8988T (cell line): Measurements from ENCODE around the gene EIF5A2.
"Not testable (repeated sequence)": the region's sequence is repeated elsewhere in the genome, so short reads cannot be mapped to it uniquely, and the experiment has no call there.

ENCODE experiments used
- DNase-seq: peaks from one replicate; pipeline ENCODE4 v3.0.0; 2011

Gene EIF5A2

DNA sequence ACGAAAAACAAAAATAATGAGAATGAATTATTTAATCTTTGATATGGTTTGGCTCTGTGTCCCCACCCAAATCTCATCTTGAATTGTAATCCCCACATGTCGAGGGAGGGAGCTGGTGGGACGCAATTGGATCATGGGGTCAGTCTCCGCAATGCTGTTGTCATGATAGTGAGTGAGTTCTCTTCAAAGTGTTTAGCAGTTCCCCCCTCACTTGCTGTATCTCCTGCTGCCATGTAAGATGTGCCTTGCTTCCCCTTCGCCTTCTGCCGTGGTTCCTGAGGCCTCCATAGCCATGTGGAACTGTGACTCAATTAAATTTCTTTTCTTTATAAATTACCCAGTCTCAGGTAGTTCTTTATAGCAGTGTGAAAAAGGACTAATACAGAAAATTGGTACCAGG lies 12.1 kb downstream of the EIF5A2 start:
- DNase-seq = not testable (repeated sequence)

DNA sequence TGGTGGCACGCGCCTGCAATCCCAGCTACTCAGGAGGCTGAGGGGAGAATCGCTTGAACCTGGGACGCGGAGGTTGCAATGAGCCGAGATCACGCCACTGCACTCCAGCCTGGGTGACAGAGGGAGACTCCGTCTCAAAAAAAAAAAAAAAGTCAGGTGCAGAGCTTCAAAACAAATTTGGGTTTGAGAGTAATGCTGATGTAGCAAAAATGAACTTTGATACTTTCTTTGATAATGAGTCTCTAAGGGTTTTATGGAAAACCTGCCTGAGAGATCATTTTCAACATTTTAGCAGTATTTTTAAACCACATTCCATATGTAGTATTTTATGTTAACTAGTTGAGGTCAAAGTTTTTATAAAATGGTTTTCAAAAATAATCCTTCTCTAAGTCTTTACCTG lies 14.5 kb downstream of the EIF5A2 start:
- no peak for DNase-seq

- no peak for DNase-seq
Observed at GRCh38 chr3:170889630-170890029, 18.8 kb downstream of the EIF5A2 start.

GRCh38 chr3:170889132-170889531 lies 19.3 kb downstream of the EIF5A2 start:
- DNase-seq = no peak

GRCh38 chr3:170884109-170884930 lies 24.1 kb downstream of the EIF5A2 start:
- DNase-seq = not testable (repeated sequence)

GRCh38 chr3:170878688-170879087 lies 29.7 kb downstream of the EIF5A2 start:
- not testable (repeated sequence) for DNase-seq

- DNase-seq = not testable (repeated sequence)
Observed at GRCh38 chr3:170877311-170877710, 31.1 kb downstream of the EIF5A2 start.

DNA sequence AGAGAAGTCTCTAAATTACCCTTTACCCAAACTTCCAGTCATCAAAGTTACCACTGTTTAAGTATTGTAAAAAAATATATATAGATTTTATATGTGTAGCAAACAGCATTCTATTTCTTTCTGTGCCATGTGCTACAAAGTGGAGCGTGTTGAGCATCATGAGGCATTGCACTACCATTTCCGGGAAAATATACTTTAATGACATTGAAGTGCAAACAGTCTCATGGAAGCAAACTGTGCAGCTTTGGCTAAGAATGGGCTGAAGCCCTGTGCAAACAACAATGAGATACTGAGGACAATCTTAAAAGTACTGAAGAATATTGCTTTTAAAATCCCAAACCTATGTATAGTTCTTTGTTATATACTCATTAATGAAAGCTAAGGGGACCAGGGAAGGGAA lies 31.9 kb downstream of the EIF5A2 start:
- DNase-seq = no peak

DNA sequence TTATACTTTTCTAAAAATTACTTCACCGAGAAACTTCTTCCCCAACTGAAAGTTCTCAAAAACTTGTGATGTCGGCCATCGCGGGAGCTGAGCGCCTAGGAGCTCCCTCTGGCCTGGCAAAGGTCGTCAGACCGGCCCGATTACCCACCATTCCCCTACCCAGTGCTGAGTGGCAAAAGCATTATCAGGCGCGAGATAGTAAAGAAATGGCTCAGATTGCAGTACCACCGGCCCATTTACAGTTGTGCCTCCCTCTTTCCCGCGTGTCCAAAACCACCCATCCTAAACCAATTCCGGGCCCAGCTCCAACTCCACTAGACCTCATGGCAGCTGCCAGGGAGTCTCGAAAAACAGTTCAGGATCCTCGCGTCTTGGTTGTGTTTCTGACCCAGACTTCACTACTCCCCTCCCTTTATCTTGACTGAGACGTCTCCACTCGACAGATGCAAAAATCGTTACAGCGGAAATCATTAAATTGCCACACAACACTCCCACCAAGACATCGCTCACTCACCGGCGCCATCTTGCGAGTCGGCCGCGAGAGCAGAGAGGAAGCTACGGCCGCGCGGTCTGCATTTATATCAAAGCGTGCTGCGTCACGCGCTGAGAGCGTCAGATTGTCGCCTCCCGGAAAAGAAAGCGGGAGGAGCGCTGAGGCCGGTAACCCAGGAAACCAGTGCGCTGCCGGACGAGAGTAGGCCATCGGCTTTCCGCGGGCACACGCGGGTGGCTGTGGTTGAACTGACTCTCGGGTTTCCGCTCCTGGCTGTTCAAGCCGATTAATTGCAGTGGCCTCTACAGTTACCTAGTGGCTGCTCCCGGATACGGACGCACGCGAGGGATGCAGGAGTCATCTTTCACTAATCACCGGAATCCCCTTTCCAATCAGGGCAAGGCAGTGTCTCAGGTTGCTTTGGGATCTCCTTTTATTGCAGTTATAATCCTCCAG lies 38.5 kb downstream of the EIF5A2 start, which contains the start of gene RPL22L1:
RPL22L1 (minus strand) TSS at position 551 of the 949 bp plus-strand sequence; CDS start at position 523, 28 bp downstream.
- peak; percentile 64 for DNase-seq

DNA sequence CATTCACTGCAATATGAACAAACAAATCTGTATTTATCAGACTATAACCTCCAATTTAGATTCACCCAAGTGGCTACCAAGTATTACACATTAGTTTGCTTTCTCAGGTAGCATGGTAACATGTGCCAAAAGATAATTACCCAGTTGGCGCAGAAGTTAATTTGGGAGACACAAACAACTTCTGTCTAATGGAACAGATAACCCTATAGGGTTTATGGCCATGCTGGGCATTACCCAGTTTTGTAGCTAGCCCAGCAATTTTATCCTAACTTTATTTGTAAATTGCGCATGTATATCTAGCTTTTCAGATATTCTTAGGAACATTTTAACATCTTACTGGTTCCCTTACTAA lies 39.2 kb downstream of the EIF5A2 start:
- no peak for DNase-seq

DNA sequence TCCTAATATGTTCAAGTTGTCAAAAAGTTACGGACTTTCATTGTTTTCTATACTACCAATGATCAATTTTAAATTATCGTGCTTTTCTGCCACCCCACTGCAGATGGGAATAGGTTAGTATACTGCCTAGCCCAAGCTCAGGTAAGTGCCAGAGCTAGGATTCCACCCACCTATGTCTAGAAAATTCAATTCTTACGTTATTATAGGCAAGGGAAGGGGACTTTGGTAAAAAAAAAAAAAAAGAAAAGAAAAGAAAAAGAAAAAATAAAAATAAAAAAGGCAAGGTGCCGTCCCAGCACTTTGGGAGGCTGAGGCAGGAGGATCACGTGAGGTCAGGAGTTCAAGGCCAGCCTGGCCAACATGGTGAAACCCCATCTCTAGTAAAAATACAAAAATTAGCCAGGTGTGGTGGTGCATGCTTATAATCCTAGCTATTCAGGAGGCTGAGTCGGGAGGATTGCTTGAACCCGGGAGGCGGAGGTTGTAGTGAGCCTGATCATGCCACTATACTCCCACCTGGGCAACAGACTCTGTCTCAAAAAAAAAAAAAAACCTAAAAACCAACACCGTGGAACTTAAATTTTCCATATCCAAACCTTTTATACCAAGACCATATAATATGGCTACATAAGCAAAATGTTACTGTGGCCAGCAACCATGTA lies 39.7 kb downstream of the EIF5A2 start:
- DNase-seq = no peak

GRCh38 chr3:170867143-170867937 lies 41.1 kb downstream of the EIF5A2 start:
- DNase-seq = no peak

DNA sequence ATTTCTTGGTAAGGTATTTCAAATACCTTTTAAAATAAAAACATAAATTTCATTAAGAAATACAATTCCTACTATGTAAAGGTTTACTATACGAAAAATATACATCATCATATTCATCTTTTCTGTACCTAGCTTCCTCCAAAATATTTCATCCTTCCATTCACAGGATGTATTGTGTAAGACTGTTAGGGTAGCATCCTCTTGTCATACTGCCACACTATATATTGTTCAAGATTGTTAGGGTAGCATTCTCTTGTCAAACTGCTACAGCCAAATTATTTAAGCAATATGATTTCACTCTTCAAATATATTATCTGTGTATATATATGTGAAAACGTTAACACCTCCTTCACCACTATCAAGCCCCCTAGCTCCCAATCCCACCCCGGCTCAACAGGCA lies 41.9 kb downstream of the EIF5A2 start:
- DNase-seq = no peak

DNA sequence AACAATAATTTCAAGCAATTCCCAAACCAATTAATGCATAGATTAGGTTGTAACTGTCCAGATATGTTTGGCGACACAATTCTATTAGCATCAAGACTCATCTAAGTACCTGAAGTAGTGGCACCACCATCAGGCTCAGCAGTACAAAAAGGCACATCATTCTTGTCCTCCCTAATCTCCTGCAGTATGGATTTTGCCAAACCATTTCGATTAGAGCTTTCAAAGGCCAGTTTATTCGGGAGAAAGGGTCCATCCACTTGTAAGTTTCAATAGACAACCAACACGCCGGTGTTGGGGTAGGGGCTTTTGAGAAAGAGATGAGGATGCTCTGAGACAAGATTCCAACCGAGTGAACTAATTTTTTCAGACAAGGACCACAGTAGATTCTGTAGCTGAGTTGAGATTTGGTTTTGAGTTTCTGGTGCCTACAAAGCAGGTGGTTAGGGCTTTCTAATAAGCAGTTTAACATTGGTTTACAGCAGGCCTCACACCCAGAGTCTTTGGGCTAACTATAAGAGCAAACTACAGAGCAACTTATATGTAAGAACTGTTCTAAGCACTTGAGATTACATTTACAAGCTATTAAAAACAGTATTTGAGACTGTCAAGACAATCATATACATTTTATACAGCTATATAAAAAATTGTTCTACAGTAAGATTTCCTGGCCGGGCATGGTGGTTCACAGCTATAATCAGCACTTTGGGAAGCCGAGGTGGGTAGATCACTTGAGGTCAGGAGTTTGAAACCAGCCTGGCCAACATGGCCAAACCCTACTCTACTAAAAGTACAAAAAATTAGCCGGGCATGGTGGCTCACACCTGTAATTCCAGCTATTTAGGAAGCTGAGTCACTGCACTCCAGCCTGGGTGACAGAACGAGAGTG lies 43.0 kb downstream of the EIF5A2 start:
- no peak for DNase-seq

GRCh38 chr3:170864525-170865208 lies 43.8 kb downstream of the EIF5A2 start:
- no peak for DNase-seq

- no peak for DNase-seq
Observed at GRCh38 chr3:170863816-170864215, 44.6 kb downstream of the EIF5A2 start.

DNA sequence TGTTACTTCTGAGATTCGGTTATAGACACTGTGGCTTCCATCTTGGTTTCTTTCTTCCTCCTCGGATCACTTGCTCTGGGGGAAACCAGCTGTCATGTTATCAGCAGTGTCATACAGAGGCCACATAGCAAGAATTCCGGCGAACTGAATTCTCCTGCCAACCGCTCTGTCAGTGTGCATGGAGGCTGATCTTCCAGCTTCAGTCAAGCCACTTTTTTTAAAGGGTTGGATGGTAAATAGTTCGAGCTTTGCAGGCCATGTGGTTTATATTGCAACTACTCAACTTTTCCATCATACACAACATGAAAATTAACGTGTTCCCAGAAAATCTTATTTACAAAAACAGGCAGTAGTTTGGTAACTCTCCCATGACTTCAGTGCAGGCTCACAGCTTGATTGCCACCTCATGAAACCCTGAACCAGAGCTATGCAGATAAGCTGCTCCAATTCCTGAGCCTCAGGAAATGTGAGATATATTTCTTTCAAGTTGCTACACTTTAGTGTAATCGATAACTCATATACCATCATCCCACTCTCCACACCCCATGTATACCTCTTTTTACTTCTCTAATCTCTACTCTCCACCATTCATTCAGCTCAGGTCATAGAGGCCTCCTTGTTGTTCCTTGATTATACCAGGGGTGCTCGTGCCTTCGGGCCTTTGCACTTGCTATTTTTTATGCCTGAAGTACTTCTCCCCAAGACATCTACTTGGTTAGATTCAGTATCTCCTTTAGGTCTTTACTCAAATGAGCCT lies 45.6 kb downstream of the EIF5A2 start:
- no peak for DNase-seq

DNA sequence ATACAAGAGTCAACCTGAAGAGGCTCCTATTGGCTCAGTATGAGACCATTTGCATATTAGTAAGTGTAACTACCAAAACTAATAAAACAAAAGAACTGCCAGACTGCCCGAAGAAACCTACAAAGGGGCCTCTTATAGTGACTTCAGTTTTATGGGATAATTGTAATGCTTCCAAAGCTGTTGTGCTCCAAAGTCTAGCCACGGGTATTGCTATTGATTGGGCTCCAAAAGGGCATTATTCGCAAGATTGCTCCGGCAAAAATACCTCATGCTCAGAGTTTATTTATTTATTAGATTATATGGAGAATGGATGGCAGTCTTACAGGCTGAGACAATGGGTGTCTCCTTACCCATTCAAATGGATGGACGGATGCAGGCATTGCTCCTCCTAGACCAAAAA lies 49.8 kb downstream of the EIF5A2 start:
- DNase-seq = no peak

DNA sequence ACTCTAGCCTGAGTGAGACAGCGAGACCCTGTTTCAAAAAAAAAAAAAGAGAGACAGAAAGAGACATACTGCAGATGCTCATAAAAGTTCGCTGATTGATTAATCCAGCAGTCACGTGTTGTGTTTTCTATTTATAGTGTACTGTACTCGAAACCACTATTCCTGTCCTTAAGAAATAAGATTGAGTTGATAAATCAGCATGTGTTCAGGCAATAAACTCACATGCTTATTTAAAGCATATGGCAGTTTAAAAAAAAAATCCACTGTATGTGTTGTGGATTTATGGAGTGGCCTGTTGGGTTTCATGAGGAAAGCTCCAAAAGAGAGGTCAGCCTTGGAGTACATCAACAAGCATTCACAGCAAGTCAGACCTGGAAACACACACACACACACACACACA lies 56.1 kb downstream of the EIF5A2 start:
- no peak for DNase-seq
